Ishikawa (cell line): ENCODE results near the gene RHNO1.

Experiments used
- CEBPB ChIP-seq: IDR thresholded peaks from 2 replicates; pipeline ENCODE4 v1.6.1; 2012
- CREB1 ChIP-seq: IDR thresholded peaks from 2 replicates; pipeline ENCODE4 v1.6.1; 2012; ENCODE audit warnings: low read depth
- EGR1 ChIP-seq: IDR thresholded peaks from 2 replicates; pipeline ENCODE4 v1.6.1; 2012
- EP300 ChIP-seq: IDR thresholded peaks from 2 replicates; pipeline ENCODE4 v1.6.1; 2012; ENCODE audit warnings: borderline replicate concordance
- FOXM1 ChIP-seq: IDR thresholded peaks from 2 replicates; pipeline ENCODE4 v1.6.1; 2012; ENCODE audit warnings: low read depth, borderline replicate concordance
- NFIC ChIP-seq: IDR thresholded peaks from 2 replicates; pipeline ENCODE4 v1.6.1; 2012
- RAD21 ChIP-seq: IDR thresholded peaks from 2 replicates; pipeline ENCODE4 v1.6.1; 2012; ENCODE audit warnings: low read depth
- TAF1 ChIP-seq: IDR thresholded peaks from 2 replicates; pipeline ENCODE4 v1.6.1; 2012; ENCODE audit warnings: low read depth, mild to moderate bottlenecking
- TCF12 ChIP-seq: IDR thresholded peaks from 2 replicates; pipeline ENCODE4 v1.6.1; 2012; ENCODE audit warnings: low read depth
- TEAD4 ChIP-seq: IDR thresholded peaks from 2 replicates; pipeline ENCODE4 v1.6.1; 2012
- YY1 ChIP-seq: IDR thresholded peaks from 2 replicates; pipeline ENCODE4 v1.6.1; 2012; ENCODE audit warnings: low read depth
- ZBTB7A ChIP-seq: IDR thresholded peaks from 2 replicates; pipeline ENCODE4 v1.6.1; 2012; ENCODE audit warnings: low read depth
- TF ChIP-seq, protein P1 (sequence below): IDR thresholded peaks from 2 replicates; pipeline ENCODE4 v1.6.1; 2012; ENCODE audit warnings: low read depth, mild to moderate bottlenecking
- TF ChIP-seq, protein P2 (sequence below): IDR thresholded peaks from 2 replicates; pipeline ENCODE4 v1.6.1; 2012
- TF ChIP-seq, protein P3 (sequence below): IDR thresholded peaks from 2 replicates; pipeline ENCODE4 v1.6.1; 2012

Gene RHNO1, protein sequence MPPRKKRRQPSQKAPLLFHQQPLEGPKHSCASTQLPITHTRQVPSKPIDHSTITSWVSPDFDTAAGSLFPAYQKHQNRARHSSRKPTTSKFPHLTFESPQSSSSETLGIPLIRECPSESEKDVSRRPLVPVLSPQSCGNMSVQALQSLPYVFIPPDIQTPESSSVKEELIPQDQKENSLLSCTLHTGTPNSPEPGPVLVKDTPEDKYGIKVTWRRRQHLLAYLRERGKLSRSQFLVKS

DNA sequence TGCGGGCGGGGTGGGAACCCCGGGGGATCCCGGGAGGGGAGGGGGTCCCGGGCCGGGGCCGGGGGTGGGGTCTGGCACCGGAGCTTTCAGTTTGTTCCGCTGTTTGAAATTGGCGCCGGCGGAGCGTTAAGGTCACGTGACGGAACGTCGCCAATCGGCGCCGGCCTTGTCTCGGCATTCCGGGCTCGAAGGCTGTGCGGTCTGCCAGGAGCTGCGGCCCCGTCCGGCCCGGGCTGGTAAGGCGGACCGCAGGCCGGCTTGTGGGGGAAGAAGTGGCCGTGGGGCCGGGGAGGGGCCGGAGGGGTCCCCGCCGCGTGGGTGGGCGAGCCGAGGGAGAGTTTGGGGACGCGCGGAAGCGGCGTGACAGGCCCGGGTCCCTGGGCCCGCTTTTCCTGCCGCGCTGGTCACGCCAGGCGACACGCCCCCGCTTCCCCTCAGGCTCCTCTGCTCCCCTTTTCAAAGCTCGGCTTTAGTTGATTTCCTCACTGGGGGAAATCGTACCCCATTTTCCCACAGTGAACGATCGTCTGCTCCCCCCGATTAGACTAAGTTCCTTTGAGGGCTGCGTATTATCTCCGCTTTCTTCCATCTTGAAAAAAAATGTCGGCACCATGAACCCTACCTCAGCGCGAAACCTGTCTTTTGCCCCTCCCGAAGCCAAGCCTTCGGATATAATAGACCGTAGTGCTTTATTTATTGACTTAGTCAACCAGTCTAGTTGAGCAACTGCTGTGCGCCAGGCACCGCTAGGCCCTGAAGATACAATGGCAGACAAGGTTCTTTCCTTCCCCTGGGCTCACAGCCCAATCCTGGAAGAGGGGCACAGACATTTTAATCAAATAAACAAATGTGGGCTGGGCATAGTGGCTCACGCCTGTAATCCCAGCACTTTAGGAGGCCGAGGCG lies at the start of gene RHNO1, which contains the start of gene FOXM1:
TSS of gene RHNO1 (plus strand) at position 177 of the 906 bp plus-strand sequence. CDS start 8,144 bp downstream, outside the sequence.
TSS of gene FOXM1 (minus strand) at position 128 of the 906 bp plus-strand sequence. CDS start 2,696 bp downstream, outside the sequence.
- TF ChIP-seq NFIC (peak; percentile 37; the same call in 1 of the 2 replicates), TAF1 (peak; percentile 93), CEBPB (0 out of 2 replicates have a peak, but pooled peaks have one; percentile 4), YY1 (peak; percentile 83), ZBTB7A (no peak; the same call in 1 of the 2 replicates), TEAD4 (peak; percentile 86), FOXM1 (peak; percentile 75), RAD21 (no peak), CREB1 (no peak), EP300 (no peak), EGR1 (peak; percentile 88), TCF12 (peak; percentile 43; the same call in 1 of the 2 replicates)
- TF ChIP-seq, protein P1, sequence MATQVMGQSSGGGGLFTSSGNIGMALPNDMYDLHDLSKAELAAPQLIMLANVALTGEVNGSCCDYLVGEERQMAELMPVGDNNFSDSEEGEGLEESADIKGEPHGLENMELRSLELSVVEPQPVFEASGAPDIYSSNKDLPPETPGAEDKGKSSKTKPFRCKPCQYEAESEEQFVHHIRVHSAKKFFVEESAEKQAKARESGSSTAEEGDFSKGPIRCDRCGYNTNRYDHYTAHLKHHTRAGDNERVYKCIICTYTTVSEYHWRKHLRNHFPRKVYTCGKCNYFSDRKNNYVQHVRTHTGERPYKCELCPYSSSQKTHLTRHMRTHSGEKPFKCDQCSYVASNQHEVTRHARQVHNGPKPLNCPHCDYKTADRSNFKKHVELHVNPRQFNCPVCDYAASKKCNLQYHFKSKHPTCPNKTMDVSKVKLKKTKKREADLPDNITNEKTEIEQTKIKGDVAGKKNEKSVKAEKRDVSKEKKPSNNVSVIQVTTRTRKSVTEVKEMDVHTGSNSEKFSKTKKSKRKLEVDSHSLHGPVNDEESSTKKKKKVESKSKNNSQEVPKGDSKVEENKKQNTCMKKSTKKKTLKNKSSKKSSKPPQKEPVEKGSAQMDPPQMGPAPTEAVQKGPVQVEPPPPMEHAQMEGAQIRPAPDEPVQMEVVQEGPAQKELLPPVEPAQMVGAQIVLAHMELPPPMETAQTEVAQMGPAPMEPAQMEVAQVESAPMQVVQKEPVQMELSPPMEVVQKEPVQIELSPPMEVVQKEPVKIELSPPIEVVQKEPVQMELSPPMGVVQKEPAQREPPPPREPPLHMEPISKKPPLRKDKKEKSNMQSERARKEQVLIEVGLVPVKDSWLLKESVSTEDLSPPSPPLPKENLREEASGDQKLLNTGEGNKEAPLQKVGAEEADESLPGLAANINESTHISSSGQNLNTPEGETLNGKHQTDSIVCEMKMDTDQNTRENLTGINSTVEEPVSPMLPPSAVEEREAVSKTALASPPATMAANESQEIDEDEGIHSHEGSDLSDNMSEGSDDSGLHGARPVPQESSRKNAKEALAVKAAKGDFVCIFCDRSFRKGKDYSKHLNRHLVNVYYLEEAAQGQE: no peak
- TF ChIP-seq, protein P2, sequence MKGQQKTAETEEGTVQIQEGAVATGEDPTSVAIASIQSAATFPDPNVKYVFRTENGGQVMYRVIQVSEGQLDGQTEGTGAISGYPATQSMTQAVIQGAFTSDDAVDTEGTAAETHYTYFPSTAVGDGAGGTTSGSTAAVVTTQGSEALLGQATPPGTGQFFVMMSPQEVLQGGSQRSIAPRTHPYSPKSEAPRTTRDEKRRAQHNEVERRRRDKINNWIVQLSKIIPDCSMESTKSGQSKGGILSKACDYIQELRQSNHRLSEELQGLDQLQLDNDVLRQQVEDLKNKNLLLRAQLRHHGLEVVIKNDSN: peak; percentile 97
- TF ChIP-seq, protein P3, sequence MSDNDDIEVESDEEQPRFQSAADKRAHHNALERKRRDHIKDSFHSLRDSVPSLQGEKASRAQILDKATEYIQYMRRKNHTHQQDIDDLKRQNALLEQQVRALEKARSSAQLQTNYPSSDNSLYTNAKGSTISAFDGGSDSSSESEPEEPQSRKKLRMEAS: peak; percentile 66

DNA sequence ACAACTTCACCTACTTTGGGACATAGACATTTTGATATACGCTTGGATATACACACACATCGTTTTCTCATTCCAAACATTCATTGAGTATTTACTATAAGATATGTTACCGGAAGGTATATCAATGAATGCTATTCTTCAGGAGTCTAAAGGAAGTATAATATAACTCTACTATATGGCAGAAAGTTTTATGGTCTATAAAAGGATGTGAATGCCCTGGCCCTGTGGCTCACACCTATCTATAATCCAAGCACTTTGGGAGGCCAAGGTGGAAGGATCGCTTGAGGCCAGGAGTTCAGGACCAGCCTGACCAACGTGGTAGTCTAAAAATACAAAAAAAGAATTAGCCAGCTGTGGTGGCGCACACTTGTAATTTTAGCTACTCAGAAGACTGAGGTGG lies 47.7 kb upstream of the RHNO1 start:
- no peak for TF ChIP-seq TCF12
- TF ChIP-seq EP300: no peak

DNA sequence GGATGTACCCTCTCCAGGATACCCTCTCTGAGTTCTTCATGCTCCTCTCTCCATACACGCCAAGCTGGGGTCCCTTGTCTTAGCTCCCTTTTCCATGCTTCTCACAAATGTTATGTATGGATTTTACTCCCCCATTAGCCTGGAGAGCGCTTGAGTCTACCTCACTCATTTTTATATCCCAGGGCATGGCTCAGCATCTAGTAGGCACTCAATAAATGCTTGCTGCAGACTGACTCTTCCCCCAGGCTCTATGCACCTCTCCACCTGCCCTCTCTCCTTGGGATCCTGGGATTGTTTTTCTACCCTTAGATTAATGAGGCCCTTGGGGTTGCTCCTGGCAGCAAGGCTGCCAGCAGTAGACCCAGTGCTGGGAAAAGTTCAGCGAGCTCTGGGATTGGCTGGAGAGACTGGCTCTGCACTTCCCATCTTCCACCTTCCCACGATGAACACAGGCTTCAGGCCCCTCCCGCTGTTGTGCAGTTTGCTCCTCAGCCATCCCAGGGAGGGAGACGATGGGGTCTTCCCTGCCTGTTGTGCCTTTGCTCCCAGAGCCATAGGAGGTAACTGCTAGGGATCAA lies 44.4 kb upstream of the RHNO1 start:
- TF ChIP-seq EGR1: no peak

DNA sequence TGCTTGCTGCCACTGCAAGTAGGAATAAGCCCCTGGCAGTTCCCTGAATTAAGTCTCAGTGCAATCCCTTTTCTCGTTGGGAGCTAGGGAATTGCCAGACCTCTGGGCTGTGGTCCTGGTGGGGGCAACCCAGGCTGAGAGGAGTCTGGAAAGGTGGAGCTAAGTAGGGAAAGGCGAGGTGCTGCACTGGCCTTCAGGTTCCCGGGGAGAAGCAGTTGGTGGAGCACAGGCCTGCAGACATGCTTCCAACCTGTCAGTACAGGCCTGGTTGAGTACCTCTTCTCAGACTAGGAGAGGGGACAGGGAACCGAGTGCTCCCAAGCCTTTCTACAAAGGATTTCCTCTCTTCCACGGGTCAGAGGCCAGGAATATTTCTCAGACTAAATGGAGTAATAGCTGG lies 43.7 kb upstream of the RHNO1 start:
- no peak for TF ChIP-seq TEAD4
- TF ChIP-seq TCF12: no peak
- no peak for TF ChIP-seq RAD21
- TF ChIP-seq YY1: no peak
- TF ChIP-seq ZBTB7A: no peak
- no peak for TF ChIP-seq EGR1
- TF ChIP-seq, protein P1: no peak
- TF ChIP-seq EP300: no peak
- TF ChIP-seq, protein P2: no peak
- TF ChIP-seq NFIC: no peak
- TF ChIP-seq, protein P3: no peak
- TF ChIP-seq FOXM1: no peak
- no peak for TF ChIP-seq CREB1
- no peak for TF ChIP-seq TAF1
- TF ChIP-seq CEBPB: no peak

DNA sequence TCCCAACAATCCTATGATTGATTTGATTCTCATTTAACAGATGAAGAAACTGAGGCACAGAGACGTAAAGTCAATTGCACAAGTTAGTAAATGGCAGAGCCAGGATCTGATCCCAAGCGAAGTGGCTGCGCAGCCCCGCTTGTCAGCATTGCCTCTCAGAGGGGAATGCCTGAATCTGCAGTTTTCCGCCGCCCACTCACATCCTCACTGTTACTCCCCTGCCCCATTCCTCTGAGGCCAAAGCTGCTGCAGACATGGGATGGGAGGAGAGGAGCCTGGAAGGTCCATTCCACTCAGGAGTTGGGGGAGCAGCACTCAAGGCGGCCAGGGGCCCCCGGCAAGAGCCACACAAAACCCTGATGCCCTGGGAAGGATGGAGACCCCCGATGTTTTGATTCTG lies 43.2 kb upstream of the RHNO1 start:
- TF ChIP-seq NFIC (no peak), FOXM1 (no peak), EGR1 (no peak), RAD21 (no peak), ZBTB7A (no peak), YY1 (no peak), TEAD4 (no peak), EP300 (no peak), TCF12 (no peak), CREB1 (no peak), TAF1 (no peak), CEBPB (no peak)
- TF ChIP-seq, protein P3: no peak
- TF ChIP-seq, protein P2: no peak
- TF ChIP-seq, protein P1: no peak
